ENCODE results near the gene CSH2. TPM values are rescaled to one million over a fixed set of nuclear protein-coding genes. Genes with fewer than 3 reads are reported as not detected.
"Not testable (repeated sequence)": the region's sequence is repeated elsewhere in the genome, so short reads cannot be mapped to it uniquely, and the experiment has no call there.

CSH2 gene
- total RNA-seq, 1 experiment from 2014 or later: not detected

DNA sequence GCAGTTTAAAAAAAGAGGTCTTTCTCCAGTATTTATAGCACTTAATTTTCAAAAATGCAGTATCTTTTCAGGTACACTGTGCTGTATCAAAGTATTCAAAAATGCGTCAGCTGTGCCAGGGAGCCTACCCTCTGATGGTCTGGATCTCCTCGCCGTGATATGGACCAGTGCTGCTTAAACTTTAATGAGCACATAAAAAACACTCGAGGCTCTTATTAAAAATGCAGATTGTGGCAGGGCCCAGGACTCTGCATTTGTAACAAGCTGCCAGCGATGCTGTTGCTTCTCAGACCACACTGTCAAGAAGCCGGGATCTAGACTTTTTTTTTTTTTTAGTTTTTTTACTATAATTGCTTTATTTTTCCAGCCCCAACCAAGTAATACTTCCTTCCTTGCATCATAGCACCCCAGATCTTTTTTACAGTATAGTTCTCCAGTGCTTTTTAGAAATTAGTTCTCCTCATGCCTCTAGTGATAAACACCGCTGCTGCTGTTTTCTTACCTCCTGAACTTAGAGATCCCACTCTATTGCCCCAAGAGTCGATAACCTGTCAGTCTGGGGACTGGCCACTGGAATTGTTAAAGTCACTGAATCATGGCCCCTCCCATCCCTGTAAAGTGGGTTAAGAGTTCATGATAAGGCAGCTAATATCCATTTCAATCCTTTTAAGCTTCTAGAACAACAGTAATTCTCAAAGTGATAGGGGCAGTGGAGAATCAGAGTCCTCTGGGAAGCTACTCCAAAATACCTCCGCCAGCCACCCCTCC, 29.4 kb downstream of the CSH2 start:
- Histone ChIP-seq H3K79me2 (ENCODE audit: low read length) (peaks cover 32% of the 10 kb centered on the region), H3K9ac (ENCODE audit: low read length) (peak overlapping the region; percentile 81)

DNA sequence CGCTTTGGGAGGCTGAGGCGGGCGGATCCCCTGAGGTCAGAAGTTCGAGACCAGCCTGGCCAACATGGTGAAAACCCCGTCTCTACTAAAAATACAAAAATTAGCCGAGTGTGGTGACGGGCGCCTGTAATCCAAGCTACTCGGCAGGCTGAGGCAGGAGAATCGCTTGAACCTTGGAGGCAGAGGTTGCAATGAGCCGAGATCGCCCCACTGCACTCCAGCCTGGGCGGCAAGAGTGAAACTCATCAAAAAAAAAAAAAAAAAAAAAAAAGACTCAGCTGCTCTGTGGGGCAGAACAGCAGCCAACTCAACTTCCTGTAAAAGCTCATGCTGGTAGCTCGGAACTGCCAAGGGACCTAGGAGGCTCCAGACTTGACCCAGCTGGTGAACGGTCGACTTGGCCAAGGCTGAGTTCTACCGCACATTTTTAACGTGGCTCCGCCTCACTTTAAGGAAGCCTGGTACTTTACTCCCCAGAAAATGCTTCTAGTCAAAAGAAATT, 30.0 kb downstream of the CSH2 start:
- Histone ChIP-seq H3K79me2 (ENCODE audit: low read length) (peaks cover 39% of the 10 kb centered on the region), H2AFZ (ENCODE audit: low read length) (peak overlapping the region; percentile 65; the same call in 1 of the 2 replicates), H3K4me1 (ENCODE audit: low read length) (peaks cover 40% of the 10 kb centered on the region), H3K4me3 (ENCODE audit: low read length) (peak overlapping the region; percentile 94), H3K9ac (ENCODE audit: low read length) (peak overlapping the region; percentile 81), H3K4me2 (ENCODE audit: low read depth, low read length, poor library complexity, severe bottlenecking) (peak overlapping the region; percentile 57), H4K20me1 (ENCODE audit: insufficient read depth, low read depth, low read length) (peaks cover 14% of the 10 kb centered on the region; the same call in 1 of the 2 replicates), H3K27ac (ENCODE audit: low read length) (peak overlapping the region; percentile 28)
- not testable (repeated sequence) for H3K9me3 ChIP-seq (ENCODE audit: low read length); H3K9me2 ChIP-seq (replicated peaks; ENCODE audit: insufficient read depth, low read length); H3K27me3 ChIP-seq (ENCODE audit: low read length); H3K36me3 ChIP-seq (ENCODE audit: insufficient read depth, low read length)
- DNase-seq: peak; percentile 83

More for the DNA sequence above, 29.4 kb downstream of the CSH2 start:
- no peak for DNase-seq
- Histone ChIP-seq H3K9me3 (ENCODE audit: low read length) (peaks cover 5% of the 10 kb centered on the region; the same call in 1 of the 2 replicates), H3K9me2 (replicated peaks; ENCODE audit: insufficient read depth, low read length) (no peaks in the 10 kb centered on the region), H3K27me3 (ENCODE audit: low read length) (no peaks in the 10 kb centered on the region), H3K4me3 (ENCODE audit: low read length) (peak overlapping the region; percentile 94), H2AFZ (ENCODE audit: low read length) (peak overlapping the region; percentile 12; the same call in 1 of the 2 replicates), H3K27ac (ENCODE audit: low read length) (peak overlapping the region; percentile 28), H3K36me3 (ENCODE audit: insufficient read depth, low read length) (no peaks in the 10 kb centered on the region), H3K4me2 (ENCODE audit: low read depth, low read length, poor library complexity, severe bottlenecking) (peak overlapping the region; percentile 57), H3K4me1 (ENCODE audit: low read length) (peaks cover 35% of the 10 kb centered on the region), H4K20me1 (ENCODE audit: insufficient read depth, low read depth, low read length) (peaks cover 9% of the 10 kb centered on the region; the same call in 1 of the 2 replicates)

DNA sequence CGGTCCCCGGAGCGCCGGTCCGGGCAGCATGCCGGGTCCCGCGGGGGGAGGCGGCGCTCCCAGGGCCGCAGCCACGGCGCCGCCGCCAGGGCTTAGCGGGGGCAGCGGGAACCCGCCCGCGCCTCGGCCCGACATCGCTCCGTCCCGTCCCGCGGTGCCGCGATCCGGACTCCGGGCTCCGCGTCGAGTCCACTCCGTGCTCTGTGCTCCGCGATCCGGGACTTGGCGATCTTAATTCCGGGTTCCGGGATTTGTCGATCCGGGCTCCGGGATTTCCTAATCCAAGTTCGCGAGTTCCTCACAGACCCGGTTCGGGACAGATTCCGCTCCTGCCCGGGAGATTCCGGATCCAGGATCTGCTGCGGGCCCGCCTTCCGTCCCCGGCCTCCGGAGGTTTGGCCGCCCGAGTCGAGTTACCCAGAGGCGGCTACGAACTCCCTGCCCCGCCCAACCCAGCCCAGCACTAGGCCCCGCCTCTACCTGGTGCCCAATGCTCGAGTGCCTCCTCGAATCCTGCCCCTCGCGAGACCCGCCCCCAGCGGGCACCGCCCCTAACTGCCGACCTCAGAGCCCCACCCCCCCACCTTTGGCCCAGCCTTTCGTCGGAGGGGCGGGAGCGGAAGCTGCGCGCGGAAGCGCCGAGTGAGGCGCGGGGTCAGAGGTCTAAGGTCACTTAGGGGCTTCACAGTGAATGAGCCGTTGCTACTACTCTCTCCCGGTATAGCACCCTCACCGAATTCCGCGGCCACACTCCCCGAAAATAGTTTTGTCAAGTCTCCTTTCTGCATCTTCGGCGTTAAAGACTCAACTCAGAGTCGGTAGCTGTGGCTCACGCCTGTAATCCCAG, 30.7 kb downstream of the CSH2 start, which contains the start of gene SMARCD2:
Gene SMARCD2 (minus strand): TSS at position 146 of the 847 bp plus-strand sequence. CDS start 11 bp downstream, at position 135.
- H3K4me2 ChIP-seq (ENCODE audit: low read depth, low read length, poor library complexity, severe bottlenecking): peak within 1 kb of the TSS; percentile 84
- H2AFZ ChIP-seq (ENCODE audit: low read length): peak within 1 kb of the TSS; percentile 65; the same call in 1 of the 2 replicates
- H3K4me1 ChIP-seq (ENCODE audit: low read length): peaks cover 40% of the 10 kb centered on the region
- H3K79me2 ChIP-seq (ENCODE audit: low read length): peaks cover 46% of the 10 kb centered on the region
- no peaks in the 10 kb centered on the region for H3K36me3 ChIP-seq (ENCODE audit: insufficient read depth, low read length)
- no peaks in the 10 kb centered on the region for H3K27me3 ChIP-seq (ENCODE audit: low read length)
- no peaks in the 10 kb centered on the region for H3K9me2 ChIP-seq (replicated peaks; ENCODE audit: insufficient read depth, low read length)
- peak within 1 kb of the TSS; percentile 94 for H3K9ac ChIP-seq (ENCODE audit: low read length)
- H3K4me3 ChIP-seq (ENCODE audit: low read length): peak within 1 kb of the TSS; percentile 94
- H3K9me3 ChIP-seq (ENCODE audit: low read length): no peaks in the 10 kb centered on the region
- DNase-seq: peak; percentile 99
- peak within 1 kb of the TSS; percentile 74 for H3K27ac ChIP-seq (ENCODE audit: low read length)
- peaks cover 17% of the 10 kb centered on the region; the same call in 1 of the 2 replicates for H4K20me1 ChIP-seq (ENCODE audit: insufficient read depth, low read depth, low read length)

DNA sequence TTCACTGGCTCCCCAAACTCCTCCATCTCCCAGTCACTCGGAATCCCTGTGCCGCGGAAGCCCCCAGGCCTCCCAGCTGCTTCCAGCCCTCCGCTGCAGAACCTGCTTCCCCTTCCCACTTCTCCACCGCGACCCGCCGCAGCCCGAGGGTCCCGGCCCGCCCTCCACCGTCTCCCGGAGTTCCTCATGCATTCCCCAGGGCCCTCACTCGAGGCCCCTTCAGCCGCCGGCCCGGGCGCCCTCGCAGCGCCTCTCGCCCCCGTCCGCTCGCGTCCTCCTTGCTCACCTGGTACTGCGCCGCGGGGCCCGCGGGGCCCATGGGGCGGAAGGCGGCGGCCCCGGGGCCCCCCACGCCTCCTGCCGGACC, 31.3 kb downstream of the CSH2 start:
- peaks cover 52% of the 10 kb centered on the region for H3K79me2 ChIP-seq (ENCODE audit: low read length)
- H3K27ac ChIP-seq (ENCODE audit: low read length): peak overlapping the region; percentile 74
- H3K4me3 ChIP-seq (ENCODE audit: low read length): peak overlapping the region; percentile 94
- peaks cover 40% of the 10 kb centered on the region for H3K4me1 ChIP-seq (ENCODE audit: low read length)
- no peaks in the 10 kb centered on the region for H3K9me2 ChIP-seq (replicated peaks; ENCODE audit: insufficient read depth, low read length)
- H3K9me3 ChIP-seq (ENCODE audit: low read length): no peaks in the 10 kb centered on the region
- H3K27me3 ChIP-seq (ENCODE audit: low read length): no peaks in the 10 kb centered on the region
- peaks cover 19% of the 10 kb centered on the region; the same call in 1 of the 2 replicates for H4K20me1 ChIP-seq (ENCODE audit: insufficient read depth, low read depth, low read length)
- no peak overlapping the region for H2AFZ ChIP-seq (ENCODE audit: low read length)
- peak overlapping the region; percentile 94 for H3K9ac ChIP-seq (ENCODE audit: low read length)
- peak; percentile 67 for DNase-seq
- H3K4me2 ChIP-seq (ENCODE audit: low read depth, low read length, poor library complexity, severe bottlenecking): peak overlapping the region; percentile 84
- no peaks in the 10 kb centered on the region for H3K36me3 ChIP-seq (ENCODE audit: insufficient read depth, low read length)

DNA sequence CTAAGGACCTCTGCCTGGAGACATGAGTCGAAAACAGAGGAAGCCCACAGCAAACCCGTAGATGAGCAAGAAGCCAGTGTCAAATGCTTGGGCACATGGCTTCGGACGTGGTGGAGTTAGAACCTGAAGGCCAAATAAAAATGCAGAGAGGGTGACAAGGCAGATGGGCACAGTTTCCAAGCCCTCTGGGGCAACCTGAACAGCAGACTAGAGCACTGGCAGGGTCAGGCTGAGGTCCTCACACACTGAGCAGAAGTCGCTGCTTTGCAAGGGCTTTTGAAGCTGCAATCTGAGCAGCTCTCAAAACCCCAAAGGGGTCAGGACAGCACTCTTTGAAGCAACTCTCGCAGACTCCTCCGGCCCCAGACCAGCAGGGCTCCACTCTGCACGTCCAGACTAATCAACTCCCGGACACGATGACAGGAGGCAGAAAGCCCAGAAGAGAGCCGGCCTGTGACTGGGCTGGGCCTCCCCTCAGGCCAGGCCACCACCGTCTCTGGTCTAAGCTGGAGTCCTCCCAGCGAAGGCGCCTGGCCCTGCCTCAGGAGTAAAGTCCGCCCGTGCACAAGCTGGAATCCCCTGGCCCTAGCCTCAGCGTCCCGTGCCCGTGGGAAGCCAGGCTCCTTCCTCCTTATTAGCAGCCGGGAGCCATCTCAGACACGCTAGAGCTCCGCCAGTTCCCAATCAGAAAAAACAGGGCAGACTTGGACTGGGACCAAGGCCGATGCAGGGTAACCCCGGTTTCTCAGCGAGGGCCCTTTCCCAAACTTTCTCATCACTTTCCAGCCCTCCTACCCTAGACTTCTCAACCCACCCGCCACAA, 31.9 kb downstream of the CSH2 start:
- peak; percentile 74 for DNase-seq
- Histone ChIP-seq H4K20me1 (ENCODE audit: insufficient read depth, low read depth, low read length) (peaks cover 19% of the 10 kb centered on the region; the same call in 1 of the 2 replicates), H3K9me3 (ENCODE audit: low read length) (no peaks in the 10 kb centered on the region), H3K79me2 (ENCODE audit: low read length) (peaks cover 58% of the 10 kb centered on the region), H3K4me2 (ENCODE audit: low read depth, low read length, poor library complexity, severe bottlenecking) (peak overlapping the region; percentile 84), H3K27me3 (ENCODE audit: low read length) (no peaks in the 10 kb centered on the region), H2AFZ (ENCODE audit: low read length) (no peak overlapping the region), H3K4me3 (ENCODE audit: low read length) (peak overlapping the region; percentile 94), H3K9me2 (replicated peaks; ENCODE audit: insufficient read depth, low read length) (no peaks in the 10 kb centered on the region), H3K27ac (ENCODE audit: low read length) (peak overlapping the region; percentile 74), H3K4me1 (ENCODE audit: low read length) (peaks cover 40% of the 10 kb centered on the region), H3K36me3 (ENCODE audit: insufficient read depth, low read length) (no peaks in the 10 kb centered on the region), H3K9ac (ENCODE audit: low read length) (peak overlapping the region; percentile 94)

DNA sequence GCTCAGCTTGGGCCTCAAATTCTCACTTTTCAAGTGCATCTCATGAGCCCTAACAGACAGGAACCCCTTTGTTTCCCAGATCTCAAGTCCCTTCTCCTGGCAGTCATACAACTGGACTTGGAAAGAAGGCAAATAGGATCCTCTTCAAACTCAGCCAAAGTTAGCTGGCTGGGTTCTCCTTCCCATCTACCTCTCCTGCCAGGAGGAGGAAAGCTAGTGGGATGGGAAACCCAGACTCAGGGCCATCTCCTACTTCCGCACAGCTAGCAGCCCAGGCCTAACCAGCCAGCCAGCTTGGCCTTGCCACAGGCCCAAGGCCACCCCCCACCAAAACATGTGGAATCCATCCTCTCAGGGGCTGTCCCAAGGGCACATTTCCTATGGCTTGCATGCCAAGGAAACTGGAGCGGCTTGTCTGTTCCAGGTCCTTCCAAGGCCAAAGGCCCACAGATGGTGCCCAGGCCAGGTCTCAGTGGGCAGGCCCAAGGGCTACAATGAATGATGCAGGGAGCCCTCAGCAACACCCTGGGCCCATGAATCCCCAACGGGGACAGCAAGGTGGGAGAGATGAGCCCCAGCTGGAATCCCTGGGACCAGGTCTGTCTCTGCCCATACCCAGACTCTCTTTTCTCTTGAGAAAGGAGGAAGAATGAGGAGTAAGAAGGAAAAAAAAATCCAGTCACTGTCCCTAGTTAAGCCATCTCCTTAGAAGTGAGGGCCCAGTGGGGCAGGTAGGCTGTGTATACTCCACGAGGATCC, 32.7 kb downstream of the CSH2 start:
- Histone ChIP-seq H3K79me2 (ENCODE audit: low read length) (peaks cover 58% of the 10 kb centered on the region), H3K4me1 (ENCODE audit: low read length) (peaks cover 40% of the 10 kb centered on the region)

DNA sequence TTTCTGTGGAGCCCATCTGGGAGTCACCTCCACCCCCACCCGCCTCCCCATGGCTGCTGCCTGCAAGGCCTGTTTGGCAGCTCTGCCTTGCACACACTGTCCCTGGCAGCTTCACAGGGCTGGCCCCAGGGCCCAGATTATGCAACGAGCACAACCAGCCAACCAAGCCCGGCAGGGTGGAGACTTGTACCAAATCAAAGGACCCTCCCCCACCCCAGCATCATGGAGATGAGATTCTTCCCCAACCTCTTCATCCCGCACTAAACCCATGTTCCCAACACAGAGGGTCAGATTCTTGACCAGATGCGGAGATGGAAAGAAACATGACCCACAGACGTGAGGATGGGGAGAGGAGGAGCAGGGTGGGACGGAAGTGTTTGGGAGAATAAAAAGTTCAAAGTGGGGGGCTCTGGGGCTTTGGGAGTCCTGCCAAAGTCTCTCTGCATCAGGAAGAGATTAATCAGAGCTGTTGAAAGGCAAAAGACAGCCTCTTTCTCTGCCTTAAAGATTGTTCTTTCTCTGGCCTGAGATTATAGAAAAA, 34.8 kb downstream of the CSH2 start:
- Histone ChIP-seq H3K9ac (ENCODE audit: low read length) (peak overlapping the region; percentile 51), H4K20me1 (ENCODE audit: insufficient read depth, low read depth, low read length) (peaks cover 19% of the 10 kb centered on the region; the same call in 1 of the 2 replicates), H3K79me2 (ENCODE audit: low read length) (peaks cover 58% of the 10 kb centered on the region), H3K9me2 (replicated peaks; ENCODE audit: insufficient read depth, low read length) (no peaks in the 10 kb centered on the region), H2AFZ (ENCODE audit: low read length) (no peak overlapping the region), H3K4me2 (ENCODE audit: low read depth, low read length, poor library complexity, severe bottlenecking) (peak overlapping the region; percentile 49), H3K4me3 (ENCODE audit: low read length) (peak overlapping the region; percentile 7; the same call in 1 of the 2 replicates), H3K4me1 (ENCODE audit: low read length) (peaks cover 40% of the 10 kb centered on the region), H3K9me3 (ENCODE audit: low read length) (no peaks in the 10 kb centered on the region), H3K36me3 (ENCODE audit: insufficient read depth, low read length) (peaks cover 5% of the 10 kb centered on the region; the same call in 1 of the 2 replicates), H3K27me3 (ENCODE audit: low read length) (no peaks in the 10 kb centered on the region), H3K27ac (ENCODE audit: low read length) (peak overlapping the region; percentile 60; the same call in 1 of the 2 replicates)
- no peak for DNase-seq

More for the DNA sequence above, 32.7 kb downstream of the CSH2 start:
- H4K20me1 ChIP-seq (ENCODE audit: insufficient read depth, low read depth, low read length): peaks cover 19% of the 10 kb centered on the region; the same call in 1 of the 2 replicates
- no peaks in the 10 kb centered on the region for H3K9me2 ChIP-seq (replicated peaks; ENCODE audit: insufficient read depth, low read length)
- no peaks in the 10 kb centered on the region for H3K36me3 ChIP-seq (ENCODE audit: insufficient read depth, low read length)
- H3K27ac ChIP-seq (ENCODE audit: low read length): peak overlapping the region; percentile 74
- H3K27me3 ChIP-seq (ENCODE audit: low read length): no peaks in the 10 kb centered on the region
- H3K4me2 ChIP-seq (ENCODE audit: low read depth, low read length, poor library complexity, severe bottlenecking): peak overlapping the region; percentile 84
- peak overlapping the region; percentile 94 for H3K9ac ChIP-seq (ENCODE audit: low read length)
- peak overlapping the region; percentile 94 for H3K4me3 ChIP-seq (ENCODE audit: low read length)
- DNase-seq: no peak
- no peaks in the 10 kb centered on the region for H3K9me3 ChIP-seq (ENCODE audit: low read length)
- H2AFZ ChIP-seq (ENCODE audit: low read length): no peak overlapping the region
